ENCODE measurements around the gene LRRFIP2.

LRRFIP2 gene

GRCh38 chr3:37017683-37018082 is 156.7 kb downstream of the LRRFIP2 start:
- DNase-seq, result no peak

GRCh38 chr3:37016903-37017302 is 157.5 kb downstream of the LRRFIP2 start:
- DNase-seq, result no peak

- no peak for DNase-seq
Measured at GRCh38 chr3:37015642-37016041, 158.7 kb downstream of the LRRFIP2 start.

- no peak for DNase-seq
Measured at GRCh38 chr3:37014620-37015019, 159.8 kb downstream of the LRRFIP2 start.

Measured in T-helper 9 cell (primary cell).